Testis (tissue), 5 donors: ENCODE measurements around the gene CDRT4. TPM values are rescaled to one million over a fixed set of nuclear protein-coding genes. Genes with fewer than 3 reads are reported as not detected.

Experiments used
- DNase-seq: peaks from one replicate; pipeline ENCODE4 v3.0.0-alpha.2; 2019
- H3K27ac ChIP-seq, 2 donors: fragments of 200-600 bp; sonication (generic); one replicate each; pipeline ENCODE4 v1.5.1; 2019
- H3K27me3 ChIP-seq: fragments of 200-600 bp; sonication (generic); one replicate; pipeline ENCODE4 v1.5.1; 2019
- H3K36me3 ChIP-seq: fragments of 200-600 bp; sonication (generic); one replicate; pipeline ENCODE4 v1.5.1; 2017; ENCODE audit warnings: low read depth; ENCODE audit errors: missing control alignments
- H3K4me1 ChIP-seq: fragments of 200-600 bp; sonication (generic); one replicate; pipeline ENCODE4 v1.5.1; 2019
- H3K4me3 ChIP-seq, 2 donors: fragments of 200-600 bp; sonication (generic); one replicate each; pipeline ENCODE4 v1.5.1; 2017 to 2019
- H3K9me3 ChIP-seq: fragments of 200-600 bp; sonication (generic); one replicate; pipeline ENCODE4 v1.5.1; 2017
- CTCF ChIP-seq, 3 experiments: fragments of 450-650 bp in 2 of 3; fragments of 200-600 bp in 1 of 3; sonication (generic) in 1 of 3; IDR thresholded peaks; one replicate each; pipeline ENCODE4 v1.5.1; 2016 to 2019; ENCODE audit warnings: antibody characterized with exemption in 3 of 3, mild to moderate bottlenecking in 2 of 3, moderate library complexity in 1 of 3
- POLR2A ChIP-seq: fragments of 450-650 bp; IDR thresholded peaks from one replicate; pipeline ENCODE4 v1.6.1; 2017; ENCODE audit warnings: antibody characterized with exemption, mild to moderate bottlenecking, moderate library complexity
- WGBS, 2 donors: methylation state at CpG; one replicate each; pipeline ENCODE4 v1.1.5; 2018; 5-methylcytosine and 5-hydroxymethylcytosine counted together
- intact Hi-C: fragments of 100-400 bp; cut with DNase I; formaldehyde crosslinking; loops from one replicate; pipeline ENCODE4 v1.15.1; 2023; ENCODE audit warnings: low total_unique reads
- long read RNA-seq, 2 donors: transcript quantifications; one replicate each; lab custom pipeline, GENCODE V29; 2026
- polyA plus RNA-seq: library from polyadenylated mRNA; stranded (reverse); fragments of 350-450 nt; fragmentation: Illumina TruSeq; extraction: RNeasy Lipid Tissue Mini Kit (QIAGEN cat#74804); gene quantifications from one replicate; pipeline ENCODE4 v1.2.3, GENCODE V29; 2014; ENCODE audit warnings: low read depth, low replicate concordance; ENCODE audit not compliant: insufficient read depth
- total RNA-seq, 2 donors: library from RNA; depleted of rRNA; stranded (reverse); fragments of >200 nt; gene quantifications; one replicate each; pipeline ENCODE4 v1.2.3, GENCODE V29; 2016

Gene CDRT4
- total RNA-seq (10 to 100 TPM; 11.7 to 30.2 TPM), polyA plus RNA-seq (28.3 TPM)
- long read RNA-seq, donor 1, result 0 reads
- long read RNA-seq, donor 2, result 0 reads

DNA sequence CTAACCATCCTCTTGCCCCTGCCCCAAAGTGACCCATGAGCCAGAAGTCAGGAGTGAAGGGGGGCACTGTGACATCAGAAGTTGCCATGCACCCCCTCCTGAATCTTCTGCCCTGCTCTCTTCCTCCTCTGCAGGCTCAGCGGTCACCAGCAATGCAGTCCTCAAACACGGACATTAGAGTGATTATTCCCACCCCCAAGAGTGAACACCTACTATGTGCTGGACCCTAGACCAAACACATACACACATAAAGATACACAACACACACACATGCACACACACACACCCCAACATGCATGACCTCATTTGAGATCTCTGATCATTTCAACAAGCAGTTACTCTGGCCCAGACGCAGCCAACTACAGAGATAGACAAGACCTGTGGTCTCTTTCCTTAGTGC is at the start of gene CDRT4:
Gene CDRT4 (minus strand): TSS at position 30 of the 400 bp plus-strand sequence. CDS start 27,383 bp downstream, outside the sequence.
- WGBS, 2 donors, result 89 to 92% methylated on average over 3 of the region's 3 CpGs
- Histone ChIP-seq H3K27ac (no peak within 1 kb of the TSS), H3K4me3 (no peak within 1 kb of the TSS), H3K9me3 (no peaks in the 10 kb centered on the region), H3K27me3 (no peaks in the 10 kb centered on the region), H3K4me1 (peaks cover 9% of the 10 kb centered on the region), H3K36me3 (no peaks in the 10 kb centered on the region)
- intact Hi-C loops, result no loop called here
- no peak for DNase-seq
- TF ChIP-seq POLR2A, result no peak
- no peak for TF ChIP-seq CTCF (IDR thresholded peaks at IDR 0.05)

- no peaks in the 10 kb centered on the region for H3K9me3 ChIP-seq
- intact Hi-C loops, result no loop called here
- TF ChIP-seq POLR2A (no peak), CTCF (IDR thresholded peaks at IDR 0.05) (no peak)
- no peaks in the 10 kb centered on the region for H3K27me3 ChIP-seq
- H3K27ac ChIP-seq, result no peak overlapping the region
- DNase-seq, result no peak
- no peak overlapping the region for H3K4me3 ChIP-seq
- no peaks in the 10 kb centered on the region for H3K36me3 ChIP-seq
- WGBS, 2 donors, result 95 to 98% methylated on average over 8 of the region's 8 CpGs
- H3K4me1 ChIP-seq, result peaks cover 6% of the 10 kb centered on the region
These were observed 48.7 kb upstream of the CDRT4 start for GRCh38 chr17:15516150-15516549.

GRCh38 chr17:15514469-15514868 is 47.0 kb upstream of the CDRT4 start:
- Histone ChIP-seq H3K27me3 (no peaks in the 10 kb centered on the region), H3K4me3 (no peak overlapping the region), H3K4me1 (peaks cover 6% of the 10 kb centered on the region), H3K27ac (no peak overlapping the region), H3K36me3 (no peaks in the 10 kb centered on the region), H3K9me3 (no peaks in the 10 kb centered on the region)
- WGBS, 2 donors, result 59 to 64% methylated on average over 2 of the region's 2 CpGs
- intact Hi-C loops, result no loop called here
- no peak for TF ChIP-seq POLR2A
- no peak for TF ChIP-seq CTCF (IDR thresholded peaks at IDR 0.05)
- no peak for DNase-seq

DNA sequence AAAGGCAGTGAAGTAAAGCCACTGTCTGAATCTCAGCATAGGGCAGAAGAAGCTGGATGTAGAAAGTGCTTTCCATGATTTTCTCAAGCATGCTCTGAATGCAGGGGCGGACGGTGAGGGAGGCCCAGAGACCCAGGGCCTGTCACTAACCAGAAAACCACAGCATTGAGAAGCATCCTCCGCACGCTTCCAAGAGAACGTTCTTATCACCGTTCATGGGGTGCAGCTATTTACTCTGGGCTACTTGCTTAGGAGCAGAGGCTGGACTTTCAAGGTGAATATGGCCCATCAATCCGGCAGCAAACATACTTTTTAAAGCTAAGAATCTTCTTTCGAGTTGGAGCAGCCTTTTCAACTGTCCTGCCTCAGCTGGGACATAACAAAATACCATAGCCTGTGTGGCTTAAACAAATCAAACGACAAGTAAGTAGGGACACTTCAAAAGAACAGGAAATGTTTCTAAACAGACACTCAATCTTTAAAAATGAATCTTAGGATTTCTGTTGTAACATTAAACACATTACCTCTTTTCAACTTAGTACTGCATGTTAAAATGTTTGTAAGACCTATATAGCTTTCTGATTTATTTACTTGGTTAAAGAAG is 46.5 kb upstream of the CDRT4 start:
- Histone ChIP-seq H3K36me3 (no peaks in the 10 kb centered on the region), H3K9me3 (no peaks in the 10 kb centered on the region), H3K4me3 (no peak overlapping the region), H3K27me3 (no peaks in the 10 kb centered on the region), H3K4me1 (peaks cover 6% of the 10 kb centered on the region), H3K27ac (peak overlapping the region; percentile 56 to 73)
- TF ChIP-seq CTCF (IDR thresholded peaks at IDR 0.05) (no peak), POLR2A (no peak)
- intact Hi-C loops, result no loop called here
- no peak for DNase-seq
- WGBS, 2 donors, result 48 to 67% methylated on average over 9 of the region's 9 CpGs
